Subcutaneous abdominal adipose tissue (tissue), 5 donors: ENCODE measurements around the gene PCDH9.
"Not testable (repeated sequence)": the region's sequence is repeated elsewhere in the genome, so short reads cannot be mapped to it uniquely, and the experiment has no call there.

ENCODE experiments used
- H3K27ac ChIP-seq: one replicate; pipeline ENCODE4 v1.7.0; 2013; ENCODE audit warnings: low read depth, mild to moderate bottlenecking, inconsistent platforms, low read length, moderate library complexity
- H3K27me3 ChIP-seq, 5 donors: one replicate each; pipeline ENCODE4 v1.7.0; 2013; ENCODE audit warnings: low read length in 5 of 5, inconsistent platforms in 1 of 5; ENCODE audit not compliant: control insufficient read depth in 5 of 5, insufficient read depth in 4 of 5
- H3K36me3 ChIP-seq, 5 donors: one replicate each; pipeline ENCODE4 v1.7.0; 2013; ENCODE audit warnings: low read length in 5 of 5; ENCODE audit not compliant: control insufficient read depth in 5 of 5, insufficient read depth in 5 of 5
- H3K4me1 ChIP-seq, 5 donors: one replicate each; pipeline ENCODE4 v1.7.0; 2013; ENCODE audit warnings: low read length in 5 of 5, mild to moderate bottlenecking in 3 of 5, moderate library complexity in 1 of 5; ENCODE audit not compliant: control insufficient read depth in 5 of 5, insufficient read depth in 5 of 5
- H3K4me3 ChIP-seq, 5 donors: one replicate each; pipeline ENCODE4 v1.7.0; 2013; ENCODE audit warnings: low read length in 5 of 5, low read depth in 1 of 5
- H3K9ac ChIP-seq, 5 donors: one replicate each; pipeline ENCODE4 v1.7.0; 2013; ENCODE audit warnings: low read length in 5 of 5, mild to moderate bottlenecking in 4 of 5, moderate library complexity in 3 of 5
- H3K9me3 ChIP-seq, 5 donors: one replicate each; pipeline ENCODE4 v1.7.0; 2013; ENCODE audit warnings: low read length in 5 of 5; ENCODE audit not compliant: control insufficient read depth in 5 of 5
- donor health status: healthy.
- donor health status: healthy.
- donor health status: healthy.
- donor health status: healthy.
- donor health status: healthy.

Gene PCDH9

GRCh38 chr13:66296328-66296727 is 933.8 kb downstream of the PCDH9 start:
- Histone ChIP-seq H3K9me3 (peaks cover 0 to 3% (median 2%) of the 10 kb centered on the region in 5 donors), H3K27ac (no peak overlapping the region), H3K36me3 (no peaks in the 10 kb centered on the region), H3K9ac (no peak overlapping the region), H3K4me3 (no peak overlapping the region), H3K27me3 (no peaks in the 10 kb centered on the region), H3K4me1 (no peaks in the 10 kb centered on the region)

GRCh38 chr13:66286806-66287205 is 943.3 kb downstream of the PCDH9 start:
- not testable (repeated sequence) for H3K4me3 ChIP-seq, H3K36me3 ChIP-seq, H3K27me3 ChIP-seq, H3K27ac ChIP-seq, H3K9ac ChIP-seq, H3K4me1 ChIP-seq
- H3K9me3 ChIP-seq: peaks cover 0 to 20% (median 4%) of the 10 kb centered on the region in 5 donors

- H3K9ac ChIP-seq: no peak overlapping the region
- no peaks in the 10 kb centered on the region for H3K27me3 ChIP-seq
These were observed 954.7 kb downstream of the PCDH9 start for GRCh38 chr13:66275416-66275815.

GRCh38 chr13:66273011-66273410 is 957.1 kb downstream of the PCDH9 start:
- no peak overlapping the region for H3K4me3 ChIP-seq
- no peak overlapping the region for H3K9ac ChIP-seq
- H3K27me3 ChIP-seq: no peaks in the 10 kb centered on the region
- no peak overlapping the region for H3K27ac ChIP-seq
- H3K9me3 ChIP-seq: peaks cover 0 to 14% (median 5%) of the 10 kb centered on the region in 5 donors
- H3K4me1 ChIP-seq: no peaks in the 10 kb centered on the region
- H3K36me3 ChIP-seq: no peaks in the 10 kb centered on the region

More at GRCh38 chr13:66275416-66275815, 954.7 kb downstream of the PCDH9 start:
- Histone ChIP-seq H3K4me1 (no peaks in the 10 kb centered on the region), H3K9me3 (peaks cover 0 to 10% (median 5%) of the 10 kb centered on the region in 5 donors), H3K27ac (no peak overlapping the region), H3K36me3 (no peaks in the 10 kb centered on the region), H3K4me3 (no peak overlapping the region)

- Histone ChIP-seq H3K27me3 (no peaks in the 10 kb centered on the region), H3K36me3 (no peaks in the 10 kb centered on the region), H3K4me3 (no peak overlapping the region), H3K27ac (no peak overlapping the region), H3K9me3 (peaks cover 0 to 4% (median 0%) of the 10 kb centered on the region in 5 donors), H3K9ac (no peak overlapping the region), H3K4me1 (no peaks in the 10 kb centered on the region)
These were observed 963.4 kb downstream of the PCDH9 start for GRCh38 chr13:66266761-66267160.

GRCh38 chr13:66266348-66266747 is 963.8 kb downstream of the PCDH9 start:
- H3K9ac ChIP-seq: no peak overlapping the region
- H3K4me3 ChIP-seq: no peak overlapping the region
- no peak overlapping the region for H3K27ac ChIP-seq
- H3K36me3 ChIP-seq: no peaks in the 10 kb centered on the region
- no peaks in the 10 kb centered on the region for H3K27me3 ChIP-seq
- H3K9me3 ChIP-seq: peaks cover 0 to 4% (median 0%) of the 10 kb centered on the region in 5 donors
- no peaks in the 10 kb centered on the region for H3K4me1 ChIP-seq

GRCh38 chr13:66265371-66265770 is 964.8 kb downstream of the PCDH9 start:
- Histone ChIP-seq H3K27me3 (no peaks in the 10 kb centered on the region), H3K36me3 (no peaks in the 10 kb centered on the region), H3K27ac (no peak overlapping the region), H3K9ac (no peak overlapping the region), H3K9me3 (peaks cover 0 to 4% (median 0%) of the 10 kb centered on the region in 5 donors), H3K4me3 (no peak overlapping the region), H3K4me1 (no peaks in the 10 kb centered on the region)

- no peak overlapping the region for H3K4me3 ChIP-seq
These were observed 965.2 kb downstream of the PCDH9 start for GRCh38 chr13:66264971-66265370.

GRCh38 chr13:66262330-66262729 is 967.8 kb downstream of the PCDH9 start:
- H3K4me1 ChIP-seq: no peaks in the 10 kb centered on the region
- H3K9me3 ChIP-seq: peaks cover 0 to 2% (median 0%) of the 10 kb centered on the region in 5 donors
- no peak overlapping the region for H3K4me3 ChIP-seq
- H3K27ac ChIP-seq: no peak overlapping the region
- no peak overlapping the region for H3K9ac ChIP-seq
- H3K27me3 ChIP-seq: no peaks in the 10 kb centered on the region
- H3K36me3 ChIP-seq: no peaks in the 10 kb centered on the region

More at GRCh38 chr13:66264971-66265370, 965.2 kb downstream of the PCDH9 start:
- Histone ChIP-seq H3K36me3 (no peaks in the 10 kb centered on the region), H3K9ac (no peak overlapping the region), H3K4me1 (no peaks in the 10 kb centered on the region), H3K9me3 (peaks cover 0 to 4% (median 0%) of the 10 kb centered on the region in 5 donors), H3K27ac (no peak overlapping the region), H3K27me3 (no peaks in the 10 kb centered on the region)

GRCh38 chr13:66259426-66259825 is 970.7 kb downstream of the PCDH9 start:
- not testable (repeated sequence) for H3K4me3 ChIP-seq, H3K9ac ChIP-seq, H3K9me3 ChIP-seq, H3K27ac ChIP-seq, H3K27me3 ChIP-seq, H3K36me3 ChIP-seq, H3K4me1 ChIP-seq
